CD8-positive, alpha-beta memory T cell (primary cell): ENCODE measurements around the gene NCOA1. TPM values are rescaled to one million over a fixed set of nuclear protein-coding genes. Genes with fewer than 3 reads are reported as not detected.
"Not testable (repeated sequence)": the region's sequence is repeated elsewhere in the genome, so short reads cannot be mapped to it uniquely, and the experiment has no call there.

Experiments
- CTCF ChIA-PET: fragments of 350-600 bp; sonication (Branson Sonifier 250); formaldehyde crosslinking; loops from one replicate; lab custom pipeline; 2021; ENCODE audit warnings: antibody characterized with exemption; lab: Charles Lee
- POLR2A ChIA-PET: fragments of 350-600 bp; sonication (Branson Sonifier 250); formaldehyde crosslinking; loops from one replicate; lab custom pipeline; 2021; ENCODE audit warnings: antibody characterized with exemption; lab: Charles Lee
- DNase-seq, 5 donors: peaks; one replicate each; pipeline versions ENCODE4 v3.0.0 to v3.0.0-alpha.2; 2020 to 2022; ENCODE audit warnings: mixed read lengths in 1 of 5
- H3K27ac ChIP-seq: one replicate; pipeline ENCODE4 v1.7.0; 2013; ENCODE audit warnings: low read depth, mild to moderate bottlenecking, low read length, moderate library complexity
- H3K27me3 ChIP-seq: 2 replicates; pipeline ENCODE4 v1.7.0; 2013; ENCODE audit warnings: low read length, mild to moderate bottlenecking; ENCODE audit not compliant: insufficient read depth, poor library complexity, severe bottlenecking
- H3K36me3 ChIP-seq: 2 replicates; pipeline ENCODE4 v1.7.0; 2013; ENCODE audit warnings: mild to moderate bottlenecking, low read length, moderate library complexity; ENCODE audit not compliant: insufficient read depth
- H3K4me1 ChIP-seq: 2 replicates; pipeline ENCODE4 v1.7.0; 2013; ENCODE audit warnings: mild to moderate bottlenecking, low read length, moderate library complexity; ENCODE audit not compliant: insufficient read depth
- H3K4me3 ChIP-seq: 2 replicates; pipeline ENCODE4 v1.7.0; 2013; ENCODE audit warnings: mild to moderate bottlenecking, low read length
- H3K9me3 ChIP-seq: 2 replicates; pipeline ENCODE4 v1.7.0; 2013; ENCODE audit warnings: mild to moderate bottlenecking, low read length
- H3K27ac Mint-ChIP-seq, 8 donors: one replicate each; pipeline ENCODE4 v1.8.0; 2020 to 2021; ENCODE audit warnings: mixed read lengths in 8 of 8, mild to moderate bottlenecking in 6 of 8, inconsistent platforms in 3 of 8, moderate library complexity in 3 of 8
- H3K27me3 Mint-ChIP-seq, 2 donors: one replicate each; pipeline ENCODE4 v1.8.0; 2020 to 2021; ENCODE audit warnings: mixed read lengths in 2 of 2, mild to moderate bottlenecking in 1 of 2, moderate library complexity in 1 of 2
- H3K36me3 Mint-ChIP-seq, 3 donors: one replicate each; pipeline ENCODE4 v1.8.0; 2020 to 2021; ENCODE audit warnings: mixed read lengths in 3 of 3, inconsistent platforms in 1 of 3, mild to moderate bottlenecking in 1 of 3
- H3K4me1 Mint-ChIP-seq, 3 donors: one replicate each; pipeline ENCODE4 v1.8.0; 2020 to 2021; ENCODE audit warnings: mixed read lengths in 3 of 3, inconsistent platforms in 1 of 3, mild to moderate bottlenecking in 1 of 3
- H3K4me3 Mint-ChIP-seq, 7 donors: one replicate each; pipeline ENCODE4 v1.8.0; 2020 to 2021; ENCODE audit warnings: mixed read lengths in 7 of 7, mild to moderate bottlenecking in 6 of 7, moderate library complexity in 4 of 7, inconsistent platforms in 2 of 7
- H3K9me3 Mint-ChIP-seq, 5 donors: one replicate each; pipeline ENCODE4 v1.8.0; 2020 to 2022; ENCODE audit warnings: mixed read lengths in 5 of 5, mild to moderate bottlenecking in 3 of 5, moderate library complexity in 2 of 5, inconsistent platforms in 1 of 5
- polyA plus RNA-seq: library from polyadenylated mRNA; unstranded; fragments of 300-500 nt; fragmentation: Illumina TruSeq; gene quantifications from one replicate; pipeline ENCODE4 v1.2.3, GENCODE V29; 2021
- total RNA-seq, 2 experiments: library from RNA; stranded (reverse); gene quantifications; one replicate each; pipeline ENCODE4 v1.2.3, GENCODE V29; 2021

The NCOA1 gene
- total and polyA plus RNA-seq, 3 experiments from 2014 or later = 32.2 to 35.7 (median 32.7) TPM

GRCh38 chr2:24566209-24566608 is 75.2 kb downstream of the NCOA1 start:
- H3K4me1 ChIP-seq = no peaks in the 10 kb centered on the region
- peaks cover 6% of the 10 kb centered on the region for H3K36me3 ChIP-seq
- Mint-ChIP-seq H3K4me1 (peaks cover 36 to 67% (median 46%) of the 10 kb centered on the region in 3 donors), H3K36me3 (peaks cover 0 to 32% (median 17%) of the 10 kb centered on the region in 3 donors), H3K27ac (peak overlapping the region in 1 of 8 donors; percentile 63), H3K27me3 (no peaks in the 10 kb centered on the region), H3K9me3 (no peaks in the 10 kb centered on the region), H3K4me3 (no peak overlapping the region)
- no peak overlapping the region for H3K27ac ChIP-seq
- H3K27me3 ChIP-seq = no peaks in the 10 kb centered on the region
- H3K9me3 ChIP-seq = no peaks in the 10 kb centered on the region
- POLR2A ChIA-PET = no interaction called here
- CTCF ChIA-PET = no interaction called here
- no peak overlapping the region for H3K4me3 ChIP-seq
- DNase-seq = no peak

- no peaks in the 10 kb centered on the region for H3K27me3 ChIP-seq
- peaks cover 35 to 64% (median 43%) of the 10 kb centered on the region in 3 donors for H3K4me1 Mint-ChIP-seq
- H3K4me1 ChIP-seq = no peaks in the 10 kb centered on the region
- peak overlapping the region in 1 of 8 donors; percentile 63 for H3K27ac Mint-ChIP-seq
- no peak overlapping the region for H3K4me3 Mint-ChIP-seq
- CTCF ChIA-PET = no interaction called here
- no peaks in the 10 kb centered on the region for H3K9me3 Mint-ChIP-seq
- DNase-seq = no peak
- H3K36me3 ChIP-seq = peaks cover 6% of the 10 kb centered on the region
- POLR2A ChIA-PET = no interaction called here
- no peak overlapping the region for H3K4me3 ChIP-seq
- peaks cover 0 to 32% (median 17%) of the 10 kb centered on the region in 3 donors for H3K36me3 Mint-ChIP-seq
- H3K27ac ChIP-seq = no peak overlapping the region
- no peaks in the 10 kb centered on the region for H3K9me3 ChIP-seq
- H3K27me3 Mint-ChIP-seq = no peaks in the 10 kb centered on the region
These were observed 75.6 kb downstream of the NCOA1 start for GRCh38 chr2:24566630-24567029.

GRCh38 chr2:24568551-24568950 is 77.5 kb downstream of the NCOA1 start:
- Histone ChIP-seq H3K36me3 (peaks cover 6% of the 10 kb centered on the region), H3K27me3 (no peaks in the 10 kb centered on the region), H3K4me3 (no peak overlapping the region), H3K4me1 (no peaks in the 10 kb centered on the region), H3K9me3 (no peaks in the 10 kb centered on the region), H3K27ac (no peak overlapping the region)
- no peak overlapping the region for H3K4me3 Mint-ChIP-seq
- H3K36me3 Mint-ChIP-seq = peaks cover 0 to 31% (median 15%) of the 10 kb centered on the region in 3 donors
- ChIA-PET POLR2A (no interaction called here), CTCF (no interaction called here)
- H3K27ac Mint-ChIP-seq = peak overlapping the region in 4 of 8 donors; percentile 8 to 72 (median 26)
- H3K4me1 Mint-ChIP-seq = peaks cover 31 to 60% (median 40%) of the 10 kb centered on the region in 3 donors
- no peaks in the 10 kb centered on the region for H3K9me3 Mint-ChIP-seq
- DNase-seq = no peak
- no peaks in the 10 kb centered on the region for H3K27me3 Mint-ChIP-seq

GRCh38 chr2:24569565-24569964 is 78.5 kb downstream of the NCOA1 start:
- POLR2A ChIA-PET = interaction anchor here (0.6 kb wide), 1 partner anchor 221 kb away, joined by 3 read pairs; no protein-coding TSS in a partner anchor
- CTCF ChIA-PET, H3K9me3 Mint-ChIP-seq: not testable (repeated sequence)

DNA sequence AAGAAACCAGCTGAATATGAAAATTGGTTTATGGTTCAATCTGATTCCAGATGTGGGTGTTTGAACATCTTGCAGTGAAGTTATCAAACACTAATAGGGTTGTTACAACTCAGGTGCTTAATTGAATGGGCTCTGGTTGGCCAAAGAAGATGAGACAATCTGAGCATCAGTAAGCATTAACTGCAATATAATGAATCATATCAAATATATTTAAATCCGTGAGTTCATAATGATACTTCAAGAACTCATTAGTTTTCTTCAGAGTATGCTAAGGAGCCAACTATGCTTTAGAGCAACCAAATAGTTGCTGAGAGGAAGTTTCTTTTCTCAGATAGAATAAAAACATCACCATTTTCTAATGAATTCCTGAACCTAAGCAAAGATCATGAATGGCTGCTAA is 79.2 kb downstream of the NCOA1 start:
- H3K9me3 ChIP-seq = no peaks in the 10 kb centered on the region
- no peaks in the 10 kb centered on the region for H3K9me3 Mint-ChIP-seq

More at GRCh38 chr2:24569565-24569964, 78.5 kb downstream of the NCOA1 start:
- peaks cover 0 to 25% (median 15%) of the 10 kb centered on the region in 3 donors for H3K36me3 Mint-ChIP-seq
- H3K36me3 ChIP-seq, H3K4me3 Mint-ChIP-seq, DNase-seq, H3K4me1 ChIP-seq, H3K27ac ChIP-seq, H3K27me3 ChIP-seq, H3K27me3 Mint-ChIP-seq, H3K27ac Mint-ChIP-seq, H3K9me3 ChIP-seq, H3K4me3 ChIP-seq: not testable (repeated sequence)
- peaks cover 33 to 57% (median 45%) of the 10 kb centered on the region in 3 donors for H3K4me1 Mint-ChIP-seq

DNA sequence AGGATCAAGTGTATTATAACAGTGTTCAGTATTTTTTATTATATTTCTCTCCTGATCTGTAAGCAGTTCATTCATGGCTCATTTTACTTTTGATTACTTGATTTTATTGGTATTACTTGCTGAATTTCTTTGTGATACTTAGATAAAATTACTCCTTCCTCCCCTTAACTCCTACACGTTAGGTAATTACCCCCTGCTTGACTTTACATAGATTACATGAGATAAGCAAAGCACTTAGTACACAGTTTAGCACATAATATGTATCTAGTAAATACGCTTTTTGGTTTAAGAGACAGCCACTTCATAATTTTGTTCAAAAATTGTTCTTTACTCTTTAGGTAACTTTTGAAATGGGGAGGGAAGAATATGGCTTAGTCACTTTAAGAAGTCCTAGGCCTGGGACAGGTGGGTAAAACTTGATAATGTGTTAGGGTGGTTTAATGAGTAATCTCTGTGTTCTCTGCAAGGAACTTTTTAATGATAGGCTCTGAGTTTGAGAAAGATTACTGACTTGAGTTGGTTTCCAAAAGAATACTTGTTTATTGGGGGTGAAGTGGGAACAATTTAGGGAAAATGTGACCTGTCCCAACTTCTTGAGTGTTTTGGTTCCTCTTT is 80.9 kb downstream of the NCOA1 start:
- no peak overlapping the region for H3K27ac Mint-ChIP-seq
- H3K4me3 Mint-ChIP-seq = no peak overlapping the region
- Histone ChIP-seq H3K27me3 (no peaks in the 10 kb centered on the region), H3K4me3 (no peak overlapping the region), H3K9me3 (no peaks in the 10 kb centered on the region), H3K27ac (no peak overlapping the region), H3K36me3 (no peaks in the 10 kb centered on the region), H3K4me1 (peaks cover 11% of the 10 kb centered on the region)
- no peaks in the 10 kb centered on the region for H3K9me3 Mint-ChIP-seq
- H3K4me1 Mint-ChIP-seq = peaks cover 52 to 71% (median 67%) of the 10 kb centered on the region in 3 donors
- H3K27me3 Mint-ChIP-seq = no peaks in the 10 kb centered on the region
- no peak for DNase-seq
- POLR2A ChIA-PET = no interaction called here
- H3K36me3 Mint-ChIP-seq = peaks cover 0 to 8% (median 7%) of the 10 kb centered on the region in 3 donors
- CTCF ChIA-PET = no interaction called here

More for the DNA sequence above, 79.2 kb downstream of the NCOA1 start:
- Mint-ChIP-seq H3K27me3 (no peaks in the 10 kb centered on the region), H3K4me1 (peaks cover 40 to 61% (median 52%) of the 10 kb centered on the region in 3 donors), H3K36me3 (peaks cover 0 to 21% (median 12%) of the 10 kb centered on the region in 3 donors), H3K27ac (no peak overlapping the region), H3K4me3 (no peak overlapping the region)
- Histone ChIP-seq H3K4me1 (no peaks in the 10 kb centered on the region), H3K27ac (no peak overlapping the region), H3K4me3 (no peak overlapping the region), H3K36me3 (peaks cover 6% of the 10 kb centered on the region), H3K27me3 (no peaks in the 10 kb centered on the region)
- CTCF ChIA-PET = no interaction called here
- POLR2A ChIA-PET = interaction anchor here (0.6 kb wide), 1 partner anchor 222 kb away, joined by 3 read pairs; no protein-coding TSS in a partner anchor
- DNase-seq = no peak

DNA sequence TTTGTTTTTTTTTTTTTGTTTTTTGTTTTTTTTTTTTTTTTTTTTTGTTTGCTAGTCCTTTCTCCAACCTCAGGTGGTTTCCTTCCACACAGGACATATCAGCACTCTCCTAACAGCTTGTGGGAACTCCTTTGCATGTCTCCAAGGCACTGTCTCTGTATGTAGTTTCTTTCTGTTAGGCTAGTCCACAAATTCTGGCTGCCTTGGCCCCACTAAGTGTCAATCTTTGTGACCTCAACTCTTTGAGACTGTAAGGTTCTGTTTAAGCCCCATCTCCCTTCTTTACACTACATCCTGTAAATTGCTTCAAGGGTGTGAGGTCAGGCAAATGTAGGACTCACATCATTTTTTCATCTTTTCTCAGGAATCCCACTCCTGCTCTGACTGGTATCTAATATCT is 85.1 kb downstream of the NCOA1 start:
- peaks cover 5 to 11% (median 7%) of the 10 kb centered on the region in 3 donors for H3K36me3 Mint-ChIP-seq
- Histone ChIP-seq H3K27ac (no peak overlapping the region), H3K4me1 (peaks cover 20% of the 10 kb centered on the region), H3K36me3 (no peaks in the 10 kb centered on the region), H3K27me3 (no peaks in the 10 kb centered on the region), H3K4me3 (no peak overlapping the region), H3K9me3 (no peaks in the 10 kb centered on the region)
- H3K27me3 Mint-ChIP-seq = no peaks in the 10 kb centered on the region
- ChIA-PET POLR2A (no interaction called here), CTCF (no interaction called here)
- no peaks in the 10 kb centered on the region for H3K9me3 Mint-ChIP-seq
- DNase-seq = no peak
- H3K4me1 Mint-ChIP-seq = peaks cover 62 to 83% (median 81%) of the 10 kb centered on the region in 3 donors
- H3K4me3 Mint-ChIP-seq = no peak overlapping the region
- peak overlapping the region in 2 of 8 donors; percentile 13 to 74 for H3K27ac Mint-ChIP-seq

- DNase-seq = no peak
- H3K27ac Mint-ChIP-seq = peak overlapping the region in 4 of 8 donors; percentile 13 to 74 (median 65)
- Histone ChIP-seq H3K27ac (no peak overlapping the region), H3K9me3 (no peaks in the 10 kb centered on the region), H3K36me3 (no peaks in the 10 kb centered on the region), H3K4me3 (no peak overlapping the region), H3K27me3 (no peaks in the 10 kb centered on the region), H3K4me1 (peaks cover 20% of the 10 kb centered on the region)
- H3K9me3 Mint-ChIP-seq = no peaks in the 10 kb centered on the region
- peaks cover 9 to 16% (median 10%) of the 10 kb centered on the region in 3 donors for H3K36me3 Mint-ChIP-seq
- CTCF ChIA-PET = no interaction called here
- H3K4me1 Mint-ChIP-seq = peaks cover 59 to 86% (median 82%) of the 10 kb centered on the region in 3 donors
- peak overlapping the region in 2 of 7 donors; percentile 29 to 49 for H3K4me3 Mint-ChIP-seq
- POLR2A ChIA-PET = no interaction called here
- no peaks in the 10 kb centered on the region for H3K27me3 Mint-ChIP-seq
These were observed 85.6 kb downstream of the NCOA1 start for GRCh38 chr2:24576617-24577016.
